GM18907 (cell line): ENCODE results near the gene ZNF48.
A peak's percentile ranks its signal among the peaks of the same experiment; 100 is the strongest.

Experiments
- ATAC-seq: cut with Tn5 transposase; IDR thresholded peaks from one replicate; pipeline ENCODE4 v1.9.1; 2021; ENCODE audit warnings: mild to moderate bottlenecking, moderate library complexity; ENCODE audit not compliant: unreplicated experiment

Gene ZNF48

DNA sequence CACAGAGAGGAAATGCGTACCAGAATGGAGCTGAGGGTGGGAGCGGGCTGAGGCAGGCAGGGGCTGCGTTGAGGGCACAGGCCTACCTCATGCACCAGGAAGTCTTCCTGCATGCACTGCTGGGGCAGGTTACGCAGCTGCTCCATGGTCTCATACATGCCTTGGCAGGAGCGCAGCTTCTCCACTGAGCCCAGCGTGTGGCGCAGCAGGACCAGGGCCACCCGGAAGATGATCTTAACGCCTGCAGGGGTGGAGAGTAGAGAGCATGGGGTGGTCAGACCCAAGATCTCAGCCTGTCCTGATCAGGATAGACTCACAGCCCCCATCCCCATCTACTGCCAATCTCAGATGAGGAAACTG, 36.7 kb upstream of the ZNF48 start:
- no peak for ATAC-seq

DNA sequence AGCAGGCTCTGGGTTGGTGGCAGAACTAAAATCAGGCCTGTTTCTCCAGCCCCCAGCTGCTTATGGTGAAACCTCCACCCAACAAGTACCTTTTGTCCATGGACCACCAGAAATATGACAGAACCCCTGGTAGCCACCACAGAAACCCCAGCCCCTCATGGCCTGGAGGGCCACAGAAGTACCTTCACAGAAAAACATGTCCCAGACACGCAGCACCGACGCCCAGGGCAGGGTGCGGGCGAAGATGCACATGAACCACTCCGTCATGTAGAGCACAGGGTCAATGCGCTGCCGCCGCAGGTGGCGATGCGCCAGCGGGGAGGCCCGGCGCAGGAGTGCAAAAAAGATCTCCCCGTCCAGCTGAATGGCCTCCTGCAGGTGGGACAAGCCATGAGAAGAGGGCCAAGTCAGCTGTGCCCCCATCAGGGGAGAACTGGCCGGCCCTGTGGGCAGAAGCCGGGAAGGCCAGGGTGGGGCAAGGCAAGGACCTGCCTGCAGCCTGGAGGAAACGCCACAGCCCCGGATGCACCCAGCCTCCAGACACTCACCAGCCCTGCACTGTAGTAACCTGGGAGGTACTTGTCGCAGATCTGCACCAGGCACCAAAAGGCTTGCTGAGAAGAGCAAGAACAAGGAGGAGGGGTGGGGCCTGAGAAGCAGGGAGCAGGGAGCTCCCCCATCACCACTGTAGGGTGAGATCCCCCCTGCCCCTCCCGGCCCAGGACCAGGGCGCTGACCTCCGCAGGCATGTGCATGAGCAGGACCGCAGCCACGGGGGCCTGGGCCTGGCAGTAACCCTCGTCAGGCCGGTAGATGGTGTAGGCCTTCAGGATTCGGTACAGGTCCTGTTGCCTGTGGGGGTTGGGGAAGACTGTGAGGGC, 36.0 kb upstream of the ZNF48 start:
- ATAC-seq: no peak

DNA sequence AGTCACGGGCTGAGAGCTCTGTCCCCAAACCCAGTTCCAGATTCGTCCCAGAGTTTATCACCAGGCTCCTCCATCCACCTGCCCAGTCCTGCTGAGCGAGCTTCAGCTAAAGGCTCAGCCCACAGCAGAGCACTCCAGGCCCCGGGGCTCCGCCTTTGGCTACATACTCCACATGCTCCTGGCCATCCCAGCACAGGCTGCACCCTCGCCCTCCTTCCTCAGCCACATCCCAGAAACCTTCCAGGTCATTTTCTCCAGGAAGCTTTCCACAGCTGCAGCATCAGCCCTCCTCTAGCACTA, 35.4 kb upstream of the ZNF48 start:
- no peak for ATAC-seq

DNA sequence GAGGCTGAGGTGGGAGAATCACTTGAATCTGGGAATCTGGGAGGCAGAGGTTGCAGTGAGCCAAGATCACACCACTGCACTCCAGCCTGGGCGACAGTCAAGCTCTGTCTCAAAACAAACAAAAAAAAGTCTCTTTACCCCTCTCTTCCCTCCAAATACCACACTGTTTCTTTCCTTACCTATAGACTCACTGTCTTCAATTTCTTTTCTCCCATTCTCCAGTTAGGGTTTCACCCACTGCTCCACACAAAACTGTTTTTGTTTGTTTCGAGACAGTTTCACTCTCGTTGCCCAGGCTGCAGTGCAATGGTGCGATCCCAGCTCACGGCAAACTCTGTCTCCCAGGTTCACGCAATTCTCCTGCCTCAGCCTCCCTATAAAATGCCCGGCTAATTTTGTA, 34.0 kb upstream of the ZNF48 start:
- no peak for ATAC-seq

DNA sequence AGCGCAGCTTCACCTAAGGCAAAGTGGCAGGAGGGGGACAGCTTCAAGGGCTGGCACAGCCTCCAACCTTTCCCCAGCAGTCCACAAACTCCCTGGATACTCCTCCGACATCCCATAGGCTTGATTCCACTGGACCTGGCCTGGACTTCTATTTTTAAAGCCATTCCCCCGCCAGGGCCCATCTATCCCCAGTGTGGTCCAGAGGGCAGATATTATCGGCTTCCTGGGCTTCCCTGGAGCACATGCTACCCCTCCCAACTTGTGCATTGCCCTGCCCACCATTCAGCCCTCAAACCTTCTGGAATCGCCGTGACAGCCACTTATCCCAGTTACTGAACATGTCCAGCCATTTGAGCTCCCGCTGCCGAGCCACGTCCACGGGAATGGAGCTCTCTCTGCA, 30.0 kb upstream of the ZNF48 start:
- no peak for ATAC-seq

DNA sequence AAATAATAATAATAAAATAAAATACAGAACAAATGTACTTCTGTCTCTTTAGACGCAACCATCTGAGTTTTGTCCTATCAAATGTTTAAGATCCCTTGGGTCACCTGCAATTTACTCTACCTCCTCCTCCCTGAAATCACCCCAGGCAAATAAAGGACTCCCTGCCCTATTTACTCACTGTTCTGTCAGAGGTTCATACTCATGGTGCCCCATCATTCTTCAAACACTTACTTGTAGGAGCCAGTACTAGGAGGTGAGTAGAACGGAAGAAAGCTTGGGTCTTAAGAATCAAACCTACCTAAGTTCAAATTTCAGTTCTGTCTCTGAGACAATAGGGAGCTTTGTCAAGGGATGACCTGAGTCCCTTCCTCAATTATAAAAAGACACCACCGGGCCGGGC, 28.7 kb upstream of the ZNF48 start:
- no peak for ATAC-seq

DNA sequence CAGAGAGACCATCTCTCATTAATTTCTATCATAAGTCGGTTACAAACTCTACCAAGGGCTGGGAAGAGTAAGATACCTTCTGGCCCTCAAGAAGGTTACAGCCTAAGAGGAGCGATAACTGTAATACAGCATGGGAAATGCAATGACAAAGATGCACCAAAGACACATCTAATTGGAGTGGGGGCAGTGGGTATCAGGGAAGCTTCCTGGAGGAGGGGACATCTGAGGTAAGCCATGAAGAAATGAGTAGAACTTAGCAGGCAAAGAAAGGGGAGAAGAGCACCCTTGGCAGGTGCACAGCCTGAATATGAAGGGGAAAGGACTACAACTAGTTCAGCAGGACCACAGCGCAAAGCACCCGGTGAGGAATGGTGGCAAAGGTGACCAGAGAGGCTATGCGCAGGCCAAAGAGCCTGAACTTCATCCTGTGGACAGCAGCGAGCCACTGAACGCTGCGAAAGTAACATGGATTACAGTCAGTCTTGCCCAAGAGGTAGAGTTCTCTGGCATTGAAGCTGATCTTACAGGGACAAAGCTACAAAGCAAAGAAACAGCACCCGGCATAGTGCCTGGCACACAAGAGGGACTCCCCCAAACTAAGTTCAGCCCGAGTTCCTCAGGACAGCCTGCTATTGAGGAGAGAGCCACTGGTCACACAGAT, 27.7 kb upstream of the ZNF48 start:
- ATAC-seq: no peak

DNA sequence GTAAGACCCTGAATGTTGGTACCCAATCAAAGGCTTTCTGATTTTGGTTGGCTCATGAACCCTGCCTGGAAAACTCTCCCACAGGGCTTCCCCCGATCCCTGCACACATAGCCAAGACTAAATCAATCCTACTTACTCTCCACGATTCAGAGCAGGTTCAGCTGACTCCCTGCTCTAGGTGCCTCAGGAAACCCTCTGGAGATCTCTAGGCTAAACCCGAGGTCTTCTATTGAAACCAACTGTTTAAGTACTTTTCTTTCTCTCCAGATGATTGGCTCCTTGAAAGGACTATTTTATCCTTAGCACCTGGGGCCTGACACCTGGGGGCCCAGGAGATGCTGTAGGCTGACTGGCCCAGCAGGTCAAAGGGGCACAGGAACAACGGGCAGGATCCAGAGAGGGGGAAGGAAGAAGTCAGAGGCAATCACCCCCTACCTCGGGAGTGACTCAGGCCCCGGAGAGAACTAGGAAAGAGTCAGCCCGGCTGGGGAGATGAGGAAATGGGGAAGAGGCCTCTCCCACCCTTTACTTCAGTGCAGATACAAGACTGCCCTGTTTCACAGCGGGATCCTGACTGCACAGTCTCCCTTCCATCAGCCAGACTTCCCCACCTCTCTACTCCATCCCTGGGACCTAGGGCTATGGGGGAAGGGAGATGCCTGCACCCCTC, 27.0 kb upstream of the ZNF48 start:
- no peak for ATAC-seq

DNA sequence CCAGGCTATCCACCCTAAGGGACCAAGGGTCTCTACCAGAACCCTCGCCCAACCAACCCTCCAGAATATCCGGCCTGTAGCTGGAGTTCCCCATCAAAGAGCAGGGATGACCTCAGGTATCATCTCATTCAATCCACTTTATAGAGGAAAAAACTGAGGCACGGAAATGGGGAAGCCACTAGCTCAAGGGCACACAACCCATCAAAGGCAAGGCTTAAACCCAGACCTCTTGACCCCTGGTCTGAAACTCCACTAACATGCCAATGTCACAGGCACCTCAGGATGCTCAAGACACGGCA, 26.5 kb upstream of the ZNF48 start:
- no peak for ATAC-seq

DNA sequence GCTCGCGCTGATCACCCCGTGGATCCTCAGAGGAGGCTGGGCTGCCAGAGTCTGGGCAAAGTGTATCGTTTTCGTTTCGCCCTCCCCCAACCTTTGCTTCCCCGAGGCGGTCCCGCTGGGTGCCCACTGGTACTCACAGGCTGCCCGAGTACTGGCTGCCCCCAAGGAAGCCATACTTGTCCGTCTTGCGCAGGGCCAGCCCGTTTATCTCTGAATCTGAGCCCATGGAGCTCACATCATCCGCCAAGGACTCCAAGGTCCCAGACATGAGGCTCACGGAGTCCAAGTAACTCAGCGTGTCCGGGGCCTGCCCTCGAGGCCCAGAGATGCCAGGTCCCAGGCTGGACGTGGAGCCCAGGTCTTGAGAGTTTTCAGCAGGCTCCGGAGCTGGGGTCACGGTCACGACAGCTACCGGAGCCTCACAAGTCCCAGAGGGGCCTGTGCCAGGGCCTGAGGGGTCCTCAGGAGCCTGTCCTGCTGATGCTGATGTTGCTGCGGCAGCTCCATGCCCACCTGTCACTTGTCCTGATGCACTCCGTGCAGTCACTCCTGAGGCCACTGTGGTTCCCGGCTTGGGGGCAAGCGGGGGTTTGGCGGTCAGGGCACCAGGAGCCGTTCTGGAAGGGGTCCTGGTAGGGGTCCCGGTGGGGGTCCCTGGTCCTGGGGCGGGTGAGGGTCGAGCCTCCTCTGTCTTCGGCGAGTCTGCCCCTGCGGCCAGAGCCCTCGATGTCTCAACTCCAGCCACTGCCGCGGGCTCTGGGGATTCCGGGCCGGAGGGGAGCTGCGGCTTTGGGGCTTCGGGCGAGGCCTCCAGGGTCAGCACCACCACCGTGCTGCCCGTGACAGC, 25.9 kb upstream of the ZNF48 start:
- ATAC-seq: no peak

DNA sequence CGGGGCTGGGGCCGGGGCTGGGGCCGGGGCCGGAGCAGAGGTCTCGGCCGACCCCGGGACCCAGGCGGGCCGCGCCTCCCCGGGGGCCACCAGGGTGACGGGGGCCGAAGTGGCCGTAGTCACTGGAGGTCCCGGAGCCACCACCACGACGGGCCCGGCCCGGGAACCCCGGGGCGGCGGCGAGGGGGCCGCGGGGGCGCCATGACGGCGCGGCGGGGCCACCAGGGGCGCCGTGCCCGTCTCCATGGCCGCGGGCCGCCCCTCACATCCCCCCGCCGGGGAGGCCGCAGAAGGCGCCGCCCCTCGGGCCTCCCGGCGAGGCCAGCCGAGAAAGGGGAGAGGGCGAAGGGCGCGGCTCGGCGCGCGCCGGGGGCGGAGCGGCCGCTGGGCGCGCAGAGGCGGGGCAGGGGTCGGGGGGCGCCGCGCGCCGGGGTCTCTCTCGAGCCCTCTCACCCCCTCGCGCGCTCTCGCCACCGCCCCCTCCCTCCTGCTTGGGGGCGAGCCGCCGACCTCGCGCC, 25.2 kb upstream of the ZNF48 start:
- peak; percentile 0 for ATAC-seq

DNA sequence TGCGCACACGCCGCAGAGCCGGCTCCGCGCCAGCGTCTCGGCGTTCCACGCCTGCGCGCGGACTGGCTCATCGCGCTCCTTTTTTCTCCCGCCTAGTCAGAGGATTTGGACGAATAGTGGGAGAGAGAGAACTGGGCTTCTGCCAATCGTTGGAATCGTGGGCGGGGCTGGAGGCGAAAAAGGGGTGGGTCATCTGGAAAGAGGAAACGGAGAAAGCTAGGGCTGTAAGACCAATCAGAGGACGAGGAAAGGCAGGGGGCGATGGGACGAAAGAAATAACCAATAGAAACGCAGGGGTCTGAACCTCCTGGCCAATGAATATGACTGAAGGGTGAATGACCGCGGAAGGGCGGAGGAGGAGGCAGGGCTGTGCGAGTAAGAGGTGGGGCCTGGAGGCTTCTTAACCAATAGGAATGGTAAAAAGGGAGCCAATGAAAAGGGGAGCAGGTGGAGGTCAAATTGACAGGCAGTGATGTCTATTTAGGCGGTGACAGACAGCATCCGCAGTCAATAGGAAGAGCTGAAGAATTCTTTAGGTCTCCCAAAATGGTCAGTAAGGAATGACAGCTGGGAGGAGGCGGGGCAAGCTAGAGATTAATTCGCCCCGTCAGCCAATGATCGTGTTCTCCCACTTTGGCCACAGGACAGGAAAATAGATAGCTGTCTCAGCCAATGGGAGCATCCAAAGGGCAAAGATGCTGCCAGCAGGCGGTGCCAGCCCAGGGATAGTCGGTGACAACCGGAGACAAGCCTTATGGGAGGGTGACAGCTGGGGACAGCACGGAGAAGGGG, 24.6 kb upstream of the ZNF48 start, which contains the start of gene TBC1D10B:
TBC1D10B (minus strand) TSS at position 39 of the 792 bp plus-strand sequence. CDS start 311 bp downstream, outside the sequence.
- peak; percentile 80 for ATAC-seq

DNA sequence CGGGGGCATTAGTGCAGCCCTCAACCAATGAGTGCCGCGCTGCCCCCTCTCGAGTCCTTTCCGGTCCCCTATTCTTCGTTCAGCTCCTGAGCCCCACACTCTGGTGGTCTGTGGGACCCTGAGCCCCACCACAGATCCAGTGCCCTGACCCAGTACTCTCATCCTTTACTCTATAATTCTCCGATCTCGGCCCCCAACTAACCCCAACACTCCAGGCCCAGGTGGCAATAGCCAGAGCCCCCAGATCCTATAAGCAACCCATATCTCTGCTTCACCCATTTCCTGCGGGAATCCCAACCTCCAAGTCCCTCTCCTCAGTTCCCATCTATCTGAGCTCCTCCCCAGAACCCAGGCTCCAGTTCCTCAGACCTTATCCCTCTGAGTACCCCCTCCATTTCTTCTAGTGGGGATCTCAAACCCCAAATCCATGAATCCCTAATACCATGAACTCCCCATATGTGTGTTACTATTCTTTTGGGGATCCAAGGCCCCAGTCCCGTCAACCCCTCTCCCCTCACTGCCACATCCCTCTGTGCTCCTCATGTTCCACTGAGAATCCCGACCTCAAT, 23.9 kb upstream of the ZNF48 start:
- no peak for ATAC-seq

DNA sequence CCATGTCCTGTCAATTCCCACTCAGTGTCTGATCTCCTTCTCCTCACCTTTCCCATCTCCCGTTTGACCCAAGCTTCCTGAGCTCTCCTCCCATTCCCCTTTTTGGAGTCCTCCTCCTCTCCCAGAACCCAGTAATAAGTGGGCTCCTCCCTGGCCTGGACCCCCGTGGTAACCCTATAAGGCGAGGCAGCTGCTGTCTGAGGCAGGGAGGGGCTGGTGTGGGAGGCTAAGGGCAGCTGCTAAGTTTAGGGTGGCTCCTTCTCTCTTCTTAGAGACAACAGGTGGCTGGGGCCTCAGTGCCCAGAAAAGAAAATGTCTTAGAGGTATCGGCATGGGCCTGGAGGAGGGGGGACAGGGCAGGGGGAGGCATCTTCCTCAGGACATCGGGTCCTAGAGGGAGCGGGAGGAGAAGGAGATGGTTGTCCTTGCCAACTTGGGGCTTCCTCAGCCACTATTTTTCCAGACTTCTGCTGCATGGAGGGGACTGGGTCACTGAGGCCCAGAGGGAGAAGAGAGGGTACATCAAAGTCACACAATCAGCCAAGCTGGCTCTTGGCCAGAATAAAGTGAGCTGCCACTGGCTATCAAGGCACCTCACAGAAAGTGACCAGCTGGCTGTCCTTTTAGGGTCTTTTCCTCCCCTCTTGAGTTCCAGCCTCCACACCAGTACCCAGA, 23.0 kb upstream of the ZNF48 start:
- ATAC-seq: no peak

DNA sequence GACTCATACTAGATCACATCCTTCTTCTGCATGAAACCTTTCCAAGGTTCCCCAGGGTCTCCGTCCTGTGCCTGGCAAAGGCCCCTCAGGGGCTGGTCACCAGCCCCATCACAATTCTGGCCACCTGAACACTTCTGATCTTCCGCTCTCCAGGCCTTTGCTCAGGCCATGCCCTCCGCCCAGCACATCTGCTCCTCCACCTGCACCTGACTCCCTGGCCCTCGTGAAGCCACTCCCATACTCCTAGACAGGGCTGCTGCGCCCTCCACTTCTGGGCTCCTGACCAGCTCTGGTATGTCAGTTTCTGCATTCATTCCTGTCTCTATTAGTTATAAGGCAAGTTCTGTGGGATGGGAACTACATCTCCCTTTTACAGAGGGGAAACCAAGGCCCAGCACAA, 22.5 kb upstream of the ZNF48 start:
- ATAC-seq: no peak

DNA sequence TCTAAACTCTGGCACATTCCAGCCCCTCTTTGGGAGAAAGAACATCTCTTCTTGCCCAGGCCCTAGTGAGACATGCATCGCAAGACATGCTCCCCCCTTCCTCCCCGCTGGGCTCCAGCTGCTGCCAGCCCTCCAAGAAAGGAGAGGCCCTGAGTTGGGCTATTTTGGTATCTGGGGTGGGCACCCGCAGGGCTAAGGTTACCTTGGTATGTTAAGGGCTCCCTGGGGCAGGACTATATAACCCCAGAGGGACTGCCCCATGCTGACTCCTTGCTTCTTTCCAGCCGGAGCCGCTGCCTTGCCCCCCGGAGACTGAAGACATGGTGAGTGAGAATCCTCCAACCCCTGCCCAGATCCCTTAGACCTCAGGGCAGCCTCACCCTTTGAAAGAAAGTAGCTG, 20.7 kb upstream of the ZNF48 start, which contains the start of gene MYL11:
MYL11 (plus strand) TSS at position 265 of the 400 bp plus-strand sequence; CDS start at position 321, 56 bp downstream.
- no peak for ATAC-seq

DNA sequence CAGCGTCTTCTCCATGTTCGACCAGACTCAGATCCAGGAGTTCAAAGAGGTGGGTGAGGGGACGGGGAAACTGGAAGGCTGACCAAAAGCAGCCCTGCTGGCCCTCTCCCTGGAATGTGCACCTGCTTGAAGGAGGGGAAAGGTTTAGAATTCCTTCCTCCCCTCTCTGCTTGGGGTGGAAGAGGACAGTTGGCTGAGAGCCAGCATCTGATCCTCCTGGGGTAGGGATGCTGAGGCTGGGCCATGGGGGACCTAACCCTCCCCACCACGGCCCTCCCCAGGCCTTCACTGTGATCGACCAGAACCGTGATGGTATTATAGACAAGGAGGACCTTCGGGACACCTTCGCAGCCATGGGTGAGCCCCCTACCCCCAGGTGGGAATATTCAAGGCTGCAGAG, 19.4 kb upstream of the ZNF48 start:
- ATAC-seq: no peak

DNA sequence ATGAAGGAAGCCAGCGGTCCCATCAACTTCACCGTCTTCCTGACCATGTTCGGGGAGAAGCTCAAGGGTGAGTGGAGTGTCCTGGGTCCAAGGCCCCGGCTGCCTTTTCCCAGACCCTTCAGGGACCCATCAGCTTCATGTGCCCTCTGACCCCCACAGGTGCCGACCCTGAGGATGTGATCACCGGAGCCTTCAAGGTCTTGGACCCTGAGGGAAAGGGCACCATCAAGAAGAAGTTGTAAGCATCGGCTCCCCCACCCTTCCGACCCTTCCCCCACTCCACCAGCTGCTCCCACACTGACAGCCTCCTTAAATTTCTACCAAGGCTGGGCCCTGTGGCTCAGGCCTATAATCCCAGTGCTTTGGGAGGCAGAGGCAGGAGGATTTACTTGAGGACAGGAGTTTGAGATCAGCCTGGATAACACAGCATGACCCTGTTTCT, 18.7 kb upstream of the ZNF48 start:
- no peak for ATAC-seq
